Activated CD4-positive, alpha-beta T cell treated with anti-CD3 and anti-CD28 coated beads, Interleukin-2, amount 50 U/mL, for 4 hours (primary cell): ENCODE data around the gene ITPKA.
"Not testable (repeated sequence)": the region's sequence is repeated elsewhere in the genome, so short reads cannot be mapped to it uniquely, and the experiment has no call there.

Experiments
- DNase-seq, 2 experiments: peaks; one replicate each; pipeline ENCODE4 v3.0.0-alpha.2; 2020

ITPKA gene

DNA sequence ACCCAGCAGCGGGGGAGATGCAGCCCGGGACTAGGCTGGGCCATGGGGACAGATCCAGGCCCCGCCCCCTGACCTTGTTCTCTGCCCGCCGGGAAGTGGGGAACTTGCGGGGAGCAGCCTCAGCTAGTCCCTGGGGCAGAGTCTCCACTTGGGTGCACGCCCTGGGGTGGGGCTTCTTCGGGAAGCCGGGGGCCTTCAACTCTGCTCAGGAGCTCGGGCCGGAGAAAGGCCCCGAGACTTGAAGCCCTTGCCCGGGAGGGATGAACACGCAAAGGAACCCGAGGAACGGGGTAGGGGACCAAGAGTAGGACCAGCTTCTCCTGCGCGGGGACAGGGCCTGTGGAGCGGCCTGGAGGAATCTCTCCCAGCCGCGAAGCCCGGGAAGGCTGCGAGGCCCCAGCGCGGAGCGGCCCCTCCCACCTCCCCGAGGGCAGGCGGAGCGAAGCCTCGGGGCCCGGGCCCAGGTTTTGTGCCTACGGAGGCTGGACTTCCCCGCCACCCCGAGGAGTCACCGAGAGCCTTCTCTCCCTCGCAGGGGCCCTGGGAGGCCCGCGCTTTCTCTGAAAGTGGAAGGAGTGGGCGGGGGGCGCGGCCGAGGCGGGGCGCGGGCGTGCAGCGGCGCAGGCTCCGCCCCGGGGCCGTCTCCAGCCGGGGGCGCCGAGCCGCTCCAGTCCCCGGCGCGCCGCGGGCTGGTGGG is at the start of gene ITPKA:
ITPKA (plus strand) TSS at position 670 of the 697 bp plus-strand sequence. CDS start 54 bp downstream, outside the sequence.
- DNase-seq = peak; percentile 82 to 87

DNA sequence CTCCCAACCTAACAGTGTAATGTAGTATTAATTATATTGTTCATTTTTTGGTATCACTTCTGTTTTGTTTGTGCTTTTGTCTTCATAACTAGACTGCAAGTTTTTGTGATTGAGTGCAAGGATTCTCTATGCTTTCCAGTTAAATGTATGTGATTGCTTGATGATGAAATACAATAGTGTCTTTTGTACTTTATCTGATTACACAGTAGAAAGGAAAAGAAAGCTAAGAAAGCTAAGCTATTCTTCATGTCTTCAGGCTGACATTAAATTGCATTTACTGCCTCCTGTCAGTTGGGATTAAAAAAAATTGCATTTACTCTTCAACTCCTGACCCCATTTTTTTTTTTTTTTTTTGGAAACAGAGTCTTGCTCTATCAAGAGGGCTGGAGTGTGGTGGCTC is 48.3 kb upstream of the ITPKA start:
- no peak for DNase-seq

DNA sequence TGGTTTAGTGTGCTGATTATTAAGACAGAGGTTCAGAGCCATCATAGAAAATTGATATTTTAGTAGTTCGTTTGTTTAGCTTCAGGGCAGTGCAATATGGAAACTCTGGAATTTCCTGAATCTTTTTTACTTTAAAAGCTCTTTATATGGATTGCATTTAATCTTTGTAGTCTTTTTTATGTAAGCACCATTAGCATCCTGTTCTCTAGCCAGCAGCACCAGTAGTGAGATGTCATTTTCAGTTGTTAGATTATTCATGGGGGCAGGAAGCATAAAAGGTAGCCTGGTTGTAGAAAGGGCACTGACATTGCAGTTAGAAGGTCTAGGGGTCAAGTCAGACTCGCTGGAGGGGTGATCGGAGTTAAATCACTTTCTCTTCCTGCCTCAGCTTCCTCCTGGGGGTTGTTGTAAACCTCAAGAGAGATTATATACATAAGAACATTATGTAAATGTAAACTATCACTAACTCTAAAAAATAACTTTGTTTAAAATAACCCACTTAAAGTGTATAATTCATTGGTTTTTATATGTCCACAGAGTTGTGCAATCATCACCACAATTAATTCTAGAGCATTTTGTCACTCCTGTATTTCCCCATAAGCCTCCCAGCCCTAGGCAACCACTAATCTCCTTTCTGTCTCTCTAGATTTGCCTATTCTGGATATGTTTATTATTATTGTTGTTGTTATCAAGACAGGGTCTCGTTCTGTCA is 31.4 kb upstream of the ITPKA start:
- DNase-seq = no peak

DNA sequence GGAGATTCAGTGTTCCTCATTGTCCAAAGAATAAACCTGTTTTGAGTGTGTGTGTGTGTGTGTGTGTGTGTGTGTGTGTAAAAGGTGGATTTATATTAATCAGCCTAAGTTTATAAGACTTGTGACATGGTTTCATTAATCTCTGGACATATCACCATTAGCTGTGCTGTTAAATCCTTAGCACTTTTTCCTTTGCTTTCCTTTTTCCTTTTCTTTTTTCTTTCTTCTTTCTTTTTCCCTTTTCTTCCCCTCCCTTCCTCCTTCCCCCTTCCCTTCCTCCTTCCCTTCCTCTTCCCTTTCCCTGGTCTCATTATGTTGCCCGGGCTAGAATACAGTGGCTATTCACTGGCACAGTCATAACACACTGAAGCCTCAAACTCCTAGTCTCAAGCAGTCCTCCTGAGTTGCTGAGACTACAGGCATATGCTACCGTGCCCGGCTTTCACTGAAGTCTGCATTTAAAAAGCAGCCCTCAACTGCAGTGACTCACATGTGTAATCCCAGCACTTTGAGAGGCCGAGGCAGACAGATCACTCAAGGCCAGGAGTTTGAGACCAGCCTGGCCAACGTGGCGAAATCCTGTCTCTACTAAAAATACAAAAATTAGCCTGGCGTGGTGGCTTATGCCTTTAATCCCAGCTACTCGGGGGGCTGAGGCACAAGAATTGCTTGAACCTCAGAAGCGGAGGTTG is 28.6 kb upstream of the ITPKA start:
- DNase-seq = no peak

DNA sequence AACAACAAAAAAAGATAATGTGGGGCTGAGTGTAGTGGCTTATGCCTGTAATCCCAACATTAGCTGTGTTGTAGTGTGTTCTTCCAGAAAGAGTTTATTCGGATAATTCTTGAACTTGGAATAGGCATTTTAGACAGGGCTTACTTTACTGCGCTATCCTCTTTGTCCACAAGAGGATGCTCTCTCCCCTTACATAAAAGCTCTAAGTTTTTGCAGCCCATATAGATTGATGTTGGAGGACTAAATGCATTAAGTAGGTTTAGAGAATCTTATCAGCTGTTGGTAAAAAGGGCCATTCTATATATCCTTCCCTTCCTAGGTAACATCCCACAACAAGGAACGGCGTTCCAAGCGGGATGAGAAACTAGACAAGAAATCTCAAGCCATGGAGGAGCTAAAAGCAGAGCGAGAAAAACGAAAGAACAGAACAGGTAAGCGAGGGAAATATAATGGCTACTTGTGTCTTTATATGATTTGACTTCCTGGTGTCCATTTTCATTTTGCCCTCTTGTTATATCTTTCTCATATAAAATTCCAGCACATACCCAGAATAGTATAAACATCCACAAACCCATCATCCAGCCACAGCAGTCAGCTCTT is 27.8 kb upstream of the ITPKA start:
- DNase-seq = no peak

DNA sequence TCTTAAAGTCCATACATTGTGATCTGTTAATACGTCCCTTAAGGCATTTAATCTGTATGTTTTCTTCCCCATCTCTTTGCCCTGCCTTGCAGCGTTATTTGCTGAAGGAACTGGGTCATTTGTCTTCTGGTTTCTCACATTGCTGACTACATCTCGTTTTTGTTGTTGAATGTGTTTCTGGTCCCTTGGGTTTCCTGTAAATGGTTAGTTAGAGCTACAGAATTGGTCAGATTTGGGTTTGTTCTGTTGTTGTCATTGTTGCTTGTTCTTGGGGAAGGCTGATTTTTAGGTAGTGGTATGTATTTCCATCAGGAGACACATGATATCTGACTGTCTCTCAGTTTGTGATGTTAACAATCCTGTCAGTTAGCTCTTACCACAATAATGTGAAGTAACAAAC is 27.0 kb upstream of the ITPKA start:
- no peak for DNase-seq

DNA sequence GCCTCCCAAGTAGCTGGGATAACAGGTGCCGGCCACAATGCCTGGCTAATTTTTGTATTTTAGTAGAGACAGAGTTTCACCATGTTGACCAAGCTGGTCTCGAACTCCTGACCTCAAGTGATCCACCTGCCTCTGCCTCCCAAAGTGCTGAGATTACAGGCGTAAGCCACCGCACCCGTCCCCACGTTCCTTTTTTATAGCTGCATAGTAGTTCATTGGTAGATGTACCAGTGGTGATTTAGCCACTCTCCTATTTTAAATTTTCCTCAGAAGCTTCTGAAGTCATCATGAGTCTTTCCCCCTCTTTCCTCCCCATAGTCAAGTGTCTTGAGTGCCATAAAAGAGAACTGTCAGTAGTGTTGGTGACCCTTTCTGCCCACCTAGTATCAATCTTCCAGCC is 24.0 kb upstream of the ITPKA start:
- not testable (repeated sequence) for DNase-seq

DNA sequence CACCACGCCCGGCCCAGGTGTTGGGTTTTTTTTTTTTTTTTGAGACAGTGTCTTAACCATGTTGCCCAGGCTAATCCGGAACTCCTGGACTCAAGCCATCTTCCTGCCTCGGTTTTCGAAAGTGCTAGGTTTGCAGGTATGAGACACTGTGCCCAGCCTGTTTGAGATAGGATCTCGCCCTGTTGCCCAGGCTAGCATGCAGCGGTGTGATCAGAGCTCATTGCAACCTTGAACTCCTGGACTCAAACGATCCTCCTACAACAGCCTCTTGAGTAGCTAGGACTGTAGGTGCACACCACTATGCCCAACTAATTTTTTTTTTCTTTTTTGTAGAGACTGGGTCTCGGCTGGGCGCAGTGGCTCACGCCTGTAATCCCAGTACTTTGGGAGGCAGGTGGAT is 20.3 kb upstream of the ITPKA start:
- no peak for DNase-seq

DNA sequence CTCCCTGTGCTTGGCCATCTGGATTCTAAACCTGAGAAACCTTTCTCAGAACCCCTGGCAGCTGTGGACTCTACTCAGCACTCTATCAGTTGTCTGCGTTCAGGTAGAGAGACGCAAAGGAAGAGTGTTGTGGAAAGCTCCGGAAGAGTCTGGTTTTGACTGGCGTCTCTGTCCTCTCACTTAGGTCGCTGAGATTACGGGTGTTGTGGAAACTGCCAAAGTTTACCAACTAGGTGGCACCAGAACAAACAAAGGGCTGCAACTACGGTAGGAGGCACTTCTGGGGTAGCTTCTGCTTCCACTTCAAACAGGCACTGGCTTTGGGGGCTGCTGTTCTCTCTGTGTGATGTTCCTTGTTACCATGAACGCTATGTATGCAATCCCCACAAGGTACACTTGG is 19.2 kb upstream of the ITPKA start:
- DNase-seq = no peak

DNA sequence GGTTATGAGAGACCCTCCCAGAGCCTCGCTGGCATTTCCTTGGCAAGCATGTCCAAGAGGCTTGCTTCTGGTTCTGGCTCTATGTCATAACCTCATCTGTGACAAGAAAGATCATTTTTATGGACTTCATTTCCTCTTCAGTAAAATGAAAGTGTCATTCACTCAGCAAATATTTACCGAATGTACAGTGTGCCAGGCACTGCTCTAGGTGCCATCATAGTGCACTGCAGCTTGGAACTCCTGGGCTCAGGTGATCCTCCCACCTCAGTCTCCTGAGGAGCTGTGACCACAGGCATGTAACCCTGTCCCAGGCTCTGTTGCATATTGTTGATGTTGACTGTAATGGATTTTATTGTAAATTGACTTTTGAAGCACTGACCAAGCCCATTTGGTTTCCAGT is 18.7 kb upstream of the ITPKA start:
- DNase-seq = no peak

DNA sequence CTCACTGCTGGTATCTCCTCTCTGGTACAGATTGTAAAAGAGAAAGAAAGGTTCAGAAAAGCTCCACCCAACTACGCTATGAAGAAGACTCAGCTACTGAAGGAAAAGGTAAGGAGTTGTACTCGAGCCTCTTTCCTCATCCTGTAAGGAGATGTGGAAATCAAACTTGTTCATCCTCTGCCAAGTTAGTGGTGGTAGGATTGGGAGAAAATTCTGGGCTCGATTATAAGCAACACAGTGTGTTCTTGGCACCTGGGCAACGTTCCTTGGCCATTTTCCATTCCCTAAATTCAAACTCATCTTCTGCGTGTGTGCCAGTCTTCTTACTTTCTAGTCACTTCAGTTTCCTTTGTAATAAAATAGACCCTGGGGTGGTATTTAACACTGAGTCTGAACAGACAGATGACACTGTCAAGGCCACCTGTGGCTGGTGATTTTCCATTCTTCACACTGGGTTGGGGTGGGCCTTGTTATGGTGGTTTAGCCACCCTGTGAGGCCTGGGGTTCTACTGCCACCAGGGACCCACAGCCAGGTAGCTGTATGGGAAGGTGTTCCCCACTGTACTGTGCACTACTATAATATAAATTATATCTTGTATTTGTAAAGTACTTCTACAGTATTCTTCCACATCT is 17.1 kb upstream of the ITPKA start:
- DNase-seq = no peak

DNA sequence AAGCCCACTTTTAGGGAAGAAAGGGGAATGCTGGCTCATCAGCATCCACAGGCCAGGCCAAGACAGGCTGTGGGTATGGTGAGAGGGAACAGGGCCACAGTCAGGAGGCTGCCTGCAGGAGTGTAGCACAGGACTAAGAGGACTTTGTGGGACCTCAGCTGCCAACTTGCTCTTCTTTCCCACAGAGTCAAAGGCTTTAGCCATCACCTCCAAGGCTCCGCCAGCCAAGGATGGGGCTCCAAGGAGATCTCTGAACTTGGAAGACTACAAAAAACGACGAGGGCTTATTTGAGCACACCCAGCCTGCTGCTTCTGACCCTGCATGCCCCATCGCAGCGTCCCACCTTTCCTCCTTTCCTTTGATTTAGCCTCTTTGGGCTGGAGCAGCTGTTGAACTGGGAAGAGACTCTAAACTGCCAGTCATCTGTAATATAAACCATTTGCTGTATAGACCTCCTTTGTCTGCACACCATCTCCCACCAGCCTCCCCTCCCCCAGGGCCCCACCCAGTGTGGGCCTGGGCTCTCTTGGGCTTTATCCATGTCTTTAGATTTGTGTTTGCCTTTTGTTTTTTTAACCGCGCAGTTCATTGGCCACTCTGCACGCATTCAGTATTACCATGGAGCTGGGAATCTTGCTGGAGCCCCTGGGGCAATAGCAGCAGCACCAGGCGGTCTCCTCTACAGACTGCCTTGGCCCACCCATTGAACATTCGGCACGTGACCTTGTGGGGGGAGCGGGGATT is 13.1 kb upstream of the ITPKA start:
- DNase-seq = no peak

DNA sequence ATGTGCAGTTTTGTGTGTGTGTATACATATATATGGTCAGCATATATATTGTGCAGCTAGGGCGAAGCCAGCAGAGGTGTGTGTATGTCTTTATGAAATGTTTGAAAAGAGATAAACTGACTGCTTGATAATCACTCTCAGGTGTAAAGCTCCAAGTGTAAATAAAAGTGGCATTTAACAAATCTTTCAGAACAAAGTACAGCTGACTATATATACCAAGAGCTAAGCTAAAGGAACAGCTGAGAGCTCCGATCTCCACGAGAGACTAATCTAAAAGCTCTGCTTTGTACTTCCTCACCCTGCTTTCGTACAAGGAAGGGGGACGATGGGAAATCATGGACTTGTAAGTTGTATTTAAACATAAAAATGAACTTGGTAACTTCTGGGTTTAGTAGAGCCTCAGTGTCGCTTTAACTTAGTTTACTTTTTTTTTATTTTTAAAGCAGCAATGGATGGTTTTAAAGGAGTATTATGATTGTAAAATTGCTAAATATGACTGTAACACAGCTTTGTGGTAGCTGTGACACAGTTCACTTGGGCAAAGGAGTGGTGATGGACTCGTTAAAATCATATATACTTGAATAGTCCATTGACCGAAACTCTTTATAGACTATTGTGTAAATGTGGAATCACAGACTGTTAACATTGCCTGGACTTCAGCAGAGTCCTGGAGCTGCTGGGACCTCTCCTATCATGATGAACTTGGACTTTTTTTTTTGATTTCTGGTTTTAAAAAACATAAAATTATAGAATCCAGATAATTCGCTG is 11.4 kb upstream of the ITPKA start:
- no peak for DNase-seq

DNA sequence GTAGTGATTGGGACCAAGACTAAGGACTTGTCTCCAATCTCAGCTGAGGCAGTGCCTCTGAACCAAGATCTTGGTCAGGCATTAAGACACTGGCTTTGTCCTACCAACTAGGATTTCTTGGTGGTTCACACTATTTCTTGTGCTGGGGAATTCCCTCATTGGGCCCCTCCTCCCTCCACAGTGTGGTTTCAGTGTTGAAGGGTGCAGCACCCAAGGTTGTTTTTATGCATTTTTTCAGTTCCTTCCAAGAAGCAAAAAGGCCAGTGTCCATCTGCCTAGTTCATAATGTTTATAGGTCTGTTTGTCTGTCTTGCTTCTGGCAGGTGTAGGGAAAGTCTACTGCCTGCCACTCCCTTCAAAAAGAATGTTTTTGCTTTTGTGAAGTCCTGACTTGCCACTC is 10.6 kb upstream of the ITPKA start:
- no peak for DNase-seq

DNA sequence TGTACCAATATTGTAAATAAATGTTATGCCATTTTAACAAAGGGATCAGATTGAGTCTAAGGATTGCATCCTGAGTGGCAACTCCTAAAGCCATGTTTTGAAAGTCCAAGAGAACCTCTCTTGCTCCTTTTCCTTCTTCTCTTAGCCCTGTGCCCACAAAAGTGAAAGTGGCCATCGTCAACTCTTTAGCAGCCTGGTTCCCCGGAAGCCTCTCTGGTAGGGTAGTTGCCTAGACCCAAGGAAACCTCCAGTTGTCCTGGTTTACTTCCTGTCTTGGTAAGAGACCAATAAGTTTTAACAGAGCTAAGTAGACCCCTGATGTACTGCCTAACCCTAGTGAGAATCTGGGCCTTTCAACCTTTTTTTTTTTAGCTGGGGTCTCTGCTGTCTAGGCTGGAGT is 10.2 kb upstream of the ITPKA start:
- DNase-seq = no peak

DNA sequence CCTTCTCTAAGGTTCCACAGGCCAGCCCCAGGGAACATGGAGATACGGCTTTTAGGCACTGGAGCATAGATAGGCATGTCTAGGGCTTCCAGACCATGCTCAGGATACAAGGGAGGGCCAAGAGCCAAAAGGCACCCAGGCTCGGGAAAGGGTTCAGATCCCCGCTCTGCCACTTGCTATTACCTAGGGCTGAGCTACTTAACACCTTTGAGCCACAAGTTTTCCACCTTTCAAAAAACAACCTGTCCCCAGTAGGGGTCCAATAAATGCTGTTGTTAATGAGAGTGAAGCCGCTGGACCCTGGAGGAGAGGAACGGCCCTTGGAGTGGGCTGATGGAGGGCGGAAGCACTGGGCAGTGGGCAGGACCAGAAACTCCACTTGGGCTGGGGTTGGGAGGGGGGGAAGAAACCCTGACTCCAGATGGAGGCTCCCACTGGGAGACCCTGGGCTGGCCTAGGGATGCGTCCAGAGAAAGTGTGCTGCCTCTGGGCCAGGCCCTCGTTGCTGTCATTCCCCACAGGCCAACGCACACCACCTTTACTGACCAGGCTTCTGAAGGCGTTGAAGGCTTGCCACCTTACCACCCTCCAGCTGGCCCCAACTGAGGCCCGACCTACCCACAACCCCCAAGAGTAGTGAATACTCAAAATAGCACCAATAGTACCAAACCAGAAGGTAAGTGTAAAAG is 8.6 kb upstream of the ITPKA start:
- no peak for DNase-seq

DNA sequence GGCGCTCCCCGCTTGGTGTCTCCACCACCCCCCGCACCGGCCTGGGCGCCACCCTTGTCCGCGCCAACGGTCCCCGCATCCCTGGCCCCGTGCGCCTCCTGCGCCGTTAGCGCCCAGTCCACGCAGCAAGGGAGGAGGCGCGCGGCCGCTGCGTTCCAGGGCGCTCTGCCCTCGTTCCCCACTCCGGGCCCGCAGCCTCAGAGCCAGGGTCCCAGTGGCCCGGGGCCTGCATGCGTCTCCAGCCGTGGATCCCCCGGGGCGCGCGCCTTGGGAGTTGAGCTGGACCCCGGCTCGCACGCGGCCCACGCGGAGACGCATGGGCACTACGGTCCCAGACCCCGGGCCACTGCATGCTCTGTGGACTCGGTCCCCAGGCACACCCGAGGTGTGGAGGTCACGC is 7.4 kb upstream of the ITPKA start:
- no peak for DNase-seq

DNA sequence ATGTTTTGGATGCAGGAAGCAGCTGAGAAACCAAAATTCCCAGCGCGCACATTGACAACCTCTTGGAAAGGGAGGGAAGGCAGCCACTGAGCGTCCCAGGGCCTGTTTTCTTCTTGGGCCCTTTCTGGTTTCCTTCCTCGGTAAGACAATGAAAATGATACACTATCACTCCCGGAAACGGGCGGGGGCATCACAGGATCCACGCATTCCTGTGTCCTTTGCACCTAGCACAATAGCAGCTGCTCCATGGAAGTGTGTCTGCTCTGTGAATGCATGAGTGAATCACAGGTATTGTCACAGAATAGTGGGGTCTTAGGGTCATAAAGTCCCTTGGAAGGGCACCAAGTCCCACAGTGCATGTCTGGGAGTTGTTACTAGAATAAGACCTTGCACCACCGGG is 6.3 kb upstream of the ITPKA start:
- DNase-seq = no peak

DNA sequence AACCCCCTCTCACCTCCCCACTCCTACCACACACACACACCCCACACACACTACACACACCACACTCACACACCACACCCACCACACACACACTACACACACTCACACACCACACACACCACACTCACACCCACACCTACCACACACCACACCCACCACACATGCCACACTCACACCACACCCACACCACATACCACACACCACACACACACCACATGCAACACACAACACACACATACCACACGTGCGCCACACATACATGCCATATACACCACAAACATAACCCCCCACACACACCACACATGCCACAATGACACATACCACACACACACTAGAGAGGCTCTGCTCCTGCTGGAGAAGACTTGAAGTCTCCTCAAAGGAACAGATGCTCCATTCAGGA is 5.9 kb upstream of the ITPKA start:
- DNase-seq = no peak

DNA sequence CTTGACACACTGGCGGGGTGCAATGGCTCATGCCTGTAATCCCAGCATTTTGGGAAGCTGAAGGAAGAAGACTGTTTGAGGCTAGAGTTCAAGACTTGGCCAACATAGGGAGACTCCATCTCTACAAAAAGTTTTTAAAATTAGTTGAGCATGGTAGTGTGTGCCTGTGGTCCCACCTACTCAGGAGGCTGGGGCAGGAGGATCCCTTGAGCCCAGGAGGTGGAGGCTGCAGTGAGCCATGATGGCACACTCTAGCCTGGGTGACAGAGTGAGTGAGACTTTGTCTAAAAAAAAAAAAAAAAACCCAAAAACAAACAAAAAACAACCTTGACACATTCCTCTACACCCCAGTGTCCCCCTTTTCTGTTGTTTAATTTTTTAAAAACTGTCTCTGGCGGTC is 4.0 kb upstream of the ITPKA start:
- DNase-seq = no peak

DNA sequence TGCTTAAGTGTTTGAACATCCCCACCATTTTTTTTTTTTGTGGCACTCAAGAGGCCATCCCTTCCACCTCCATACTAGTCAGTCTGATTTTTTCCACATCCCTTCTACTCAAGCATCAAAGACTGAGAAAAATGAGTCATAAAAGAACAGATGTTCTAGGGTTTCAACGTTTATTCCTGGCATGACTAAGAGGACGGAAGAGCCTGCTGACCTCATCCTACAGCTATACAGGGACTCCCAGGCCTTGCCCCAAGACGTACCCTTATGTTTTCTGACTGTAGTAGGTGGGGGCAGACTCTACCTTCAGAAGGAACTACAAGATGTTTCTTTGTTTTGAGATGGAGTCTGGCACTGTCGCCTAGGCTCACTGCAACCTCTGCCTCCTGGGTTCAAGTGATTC is 3.3 kb upstream of the ITPKA start:
- no peak for DNase-seq
